Tibial nerve (tissue), 3 donors: ENCODE results near the gene APOLD1.

Experiments
- CTCF ChIP-seq, 5 experiments: fragments of 200-600 bp in 3 of 5; fragments of 450-650 bp in 2 of 5; sonication (generic) in 3 of 5; IDR thresholded peaks; one replicate each; pipeline ENCODE4 v1.5.1; 2016 to 2019; ENCODE audit warnings: antibody characterized with exemption in 5 of 5, mild to moderate bottlenecking in 3 of 5, moderate library complexity in 2 of 5
- POLR2A ChIP-seq, 2 donors: fragments of 450-650 bp; IDR thresholded peaks; one replicate each; pipeline ENCODE4 v1.6.1; 2017; ENCODE audit warnings: antibody characterized with exemption in 2 of 2, mild to moderate bottlenecking in 2 of 2, moderate library complexity in 2 of 2

- TF ChIP-seq CTCF (IDR thresholded peaks at IDR 0.05) (no peak), POLR2A (IDR thresholded peaks at IDR 0.05) (no peak)
Observed at GRCh38 chr12:12774791-12775190, 10.7 kb upstream of the APOLD1 start.
